ENCODE data around the gene WNT3A.

WNT3A gene

DNA sequence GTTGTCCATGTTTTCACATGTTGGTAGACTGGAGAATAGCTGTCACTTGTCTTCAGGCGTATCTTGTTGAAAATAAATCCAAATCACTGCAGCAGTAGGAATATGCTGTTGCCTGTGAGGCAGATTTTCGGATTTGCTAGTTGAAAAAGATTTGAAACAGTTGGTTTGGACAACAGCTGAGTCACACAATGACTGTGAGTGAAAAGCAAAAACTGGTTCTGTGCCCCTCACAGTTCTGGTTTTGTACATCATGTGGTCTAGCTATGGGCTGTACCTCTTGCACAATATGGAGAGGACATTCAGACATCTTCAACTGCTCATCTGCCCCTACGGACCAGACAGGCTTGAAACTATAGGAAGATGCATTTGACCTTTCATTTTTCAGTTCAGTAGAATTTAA lies 77.5 kb downstream of the WNT3A start:
- Histone ChIP-seq H3K9ac (ENCODE audit: low read length) (peak overlapping the region; percentile 89), H3K27me3 (ENCODE audit: insufficient read depth, low read length) (no peaks in the 10 kb centered on the region), H3K27ac (ENCODE audit: low read depth, low read length, poor library complexity, severe bottlenecking) (no peak overlapping the region), H3F3A (ENCODE audit: insufficient read depth, low read length) (no peaks in the 10 kb centered on the region), H3K4me1 (ENCODE audit: insufficient read depth, low read length, severe bottlenecking) (peaks cover 69% of the 10 kb centered on the region), H3K79me2 (ENCODE audit: insufficient read depth, low read length) (peaks cover 68% of the 10 kb centered on the region), H4K20me1 (ENCODE audit: insufficient read depth, low read length) (no peaks in the 10 kb centered on the region), H3K9me2 (ENCODE audit: low read depth, low read length) (no peaks in the 10 kb centered on the region), H3K9me3 (ENCODE audit: low read length) (no peaks in the 10 kb centered on the region), H3K4me2 (ENCODE audit: low read length) (peak overlapping the region; percentile 96), H3K36me3 (ENCODE audit: insufficient read depth, low read length) (peaks cover 17% of the 10 kb centered on the region), H3K4me3 (ENCODE audit: low read depth, low read length, poor library complexity, severe bottlenecking) (peak overlapping the region; percentile 92), H2AFZ (ENCODE audit: low read length) (no peak overlapping the region)
- TF ChIP-seq EZH2 (IDR thresholded peaks at IDR 0.05; ENCODE audit: borderline replicate concordance, low read length) = no peak
- TF ChIP-seq, protein P1, sequence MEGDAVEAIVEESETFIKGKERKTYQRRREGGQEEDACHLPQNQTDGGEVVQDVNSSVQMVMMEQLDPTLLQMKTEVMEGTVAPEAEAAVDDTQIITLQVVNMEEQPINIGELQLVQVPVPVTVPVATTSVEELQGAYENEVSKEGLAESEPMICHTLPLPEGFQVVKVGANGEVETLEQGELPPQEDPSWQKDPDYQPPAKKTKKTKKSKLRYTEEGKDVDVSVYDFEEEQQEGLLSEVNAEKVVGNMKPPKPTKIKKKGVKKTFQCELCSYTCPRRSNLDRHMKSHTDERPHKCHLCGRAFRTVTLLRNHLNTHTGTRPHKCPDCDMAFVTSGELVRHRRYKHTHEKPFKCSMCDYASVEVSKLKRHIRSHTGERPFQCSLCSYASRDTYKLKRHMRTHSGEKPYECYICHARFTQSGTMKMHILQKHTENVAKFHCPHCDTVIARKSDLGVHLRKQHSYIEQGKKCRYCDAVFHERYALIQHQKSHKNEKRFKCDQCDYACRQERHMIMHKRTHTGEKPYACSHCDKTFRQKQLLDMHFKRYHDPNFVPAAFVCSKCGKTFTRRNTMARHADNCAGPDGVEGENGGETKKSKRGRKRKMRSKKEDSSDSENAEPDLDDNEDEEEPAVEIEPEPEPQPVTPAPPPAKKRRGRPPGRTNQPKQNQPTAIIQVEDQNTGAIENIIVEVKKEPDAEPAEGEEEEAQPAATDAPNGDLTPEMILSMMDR (IDR thresholded peaks at IDR 0.05; ENCODE audit: low read length) = no peak

DNA sequence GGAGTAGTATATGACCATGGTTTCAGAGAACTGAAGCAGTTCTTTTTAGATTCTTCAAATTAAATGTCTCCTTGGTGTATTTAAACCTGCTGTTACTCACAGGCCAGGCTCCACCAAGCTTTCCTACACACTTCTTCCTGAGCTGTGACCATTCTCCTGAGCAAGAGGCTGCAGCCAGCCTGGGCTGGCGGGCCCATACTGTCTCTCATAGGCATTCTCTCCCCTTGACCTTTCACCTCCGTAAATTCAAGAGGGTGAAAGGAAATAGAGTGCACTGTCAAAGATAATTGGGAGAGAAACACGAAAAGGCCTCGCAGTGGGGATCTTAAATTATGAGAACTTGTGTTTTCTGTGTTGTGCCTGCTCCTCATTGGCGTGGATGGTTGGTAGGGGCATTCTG lies 78.0 kb downstream of the WNT3A start:
- Histone ChIP-seq H3K9me3 (ENCODE audit: low read length) (no peaks in the 10 kb centered on the region), H3K9me2 (ENCODE audit: low read depth, low read length) (no peaks in the 10 kb centered on the region), H3K4me3 (ENCODE audit: low read depth, low read length, poor library complexity, severe bottlenecking) (peak overlapping the region; percentile 92), H3K27ac (ENCODE audit: low read depth, low read length, poor library complexity, severe bottlenecking) (no peak overlapping the region), H3K4me2 (ENCODE audit: low read length) (peak overlapping the region; percentile 96), H3F3A (ENCODE audit: insufficient read depth, low read length) (no peaks in the 10 kb centered on the region), H4K20me1 (ENCODE audit: insufficient read depth, low read length) (no peaks in the 10 kb centered on the region), H2AFZ (ENCODE audit: low read length) (no peak overlapping the region), H3K79me2 (ENCODE audit: insufficient read depth, low read length) (peaks cover 72% of the 10 kb centered on the region), H3K4me1 (ENCODE audit: insufficient read depth, low read length, severe bottlenecking) (peaks cover 73% of the 10 kb centered on the region), H3K36me3 (ENCODE audit: insufficient read depth, low read length) (peaks cover 18% of the 10 kb centered on the region), H3K9ac (ENCODE audit: low read length) (peak overlapping the region; percentile 89), H3K27me3 (ENCODE audit: insufficient read depth, low read length) (no peaks in the 10 kb centered on the region)
- no peak for TF ChIP-seq EZH2 (IDR thresholded peaks at IDR 0.05; ENCODE audit: borderline replicate concordance, low read length)
- TF ChIP-seq, protein P1 (IDR thresholded peaks at IDR 0.05; ENCODE audit: low read length) = no peak

DNA sequence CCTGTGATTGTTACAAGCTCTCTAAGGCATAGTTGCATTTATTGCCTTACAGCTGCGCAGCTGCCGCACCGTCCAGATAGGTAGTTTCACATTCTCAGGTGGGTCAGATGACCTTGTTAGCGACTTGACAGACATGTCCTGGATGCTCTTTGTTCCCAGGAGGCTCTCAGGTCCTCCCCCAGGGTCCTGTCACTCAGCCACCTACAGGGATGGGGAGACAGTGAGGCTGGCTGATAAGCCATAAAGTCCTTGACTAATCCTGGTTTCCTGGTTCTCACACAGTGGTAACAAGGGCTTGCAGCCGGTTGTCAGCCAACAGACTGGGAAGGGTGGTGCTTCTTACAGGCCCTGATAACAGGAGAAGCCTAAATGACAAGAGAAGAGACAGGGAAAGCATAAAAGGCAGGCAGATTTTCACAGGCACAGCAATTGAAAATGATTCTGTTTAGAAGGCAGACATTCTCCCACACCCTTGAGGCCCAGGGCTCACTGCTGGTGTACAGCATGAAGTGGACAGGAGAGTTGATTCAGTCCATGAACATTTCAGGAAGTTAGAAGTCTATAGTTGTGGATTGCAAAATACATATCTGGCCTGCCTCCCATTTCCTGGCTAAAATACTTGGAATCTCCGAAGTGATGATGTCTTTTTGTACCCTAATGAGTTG lies 78.6 kb downstream of the WNT3A start:
- Histone ChIP-seq H3F3A (ENCODE audit: insufficient read depth, low read length) (no peaks in the 10 kb centered on the region), H3K27ac (ENCODE audit: low read depth, low read length, poor library complexity, severe bottlenecking) (no peak overlapping the region), H3K79me2 (ENCODE audit: insufficient read depth, low read length) (peaks cover 79% of the 10 kb centered on the region)

More for the DNA sequence above, 78.6 kb downstream of the WNT3A start:
- no peaks in the 10 kb centered on the region for H4K20me1 ChIP-seq (ENCODE audit: insufficient read depth, low read length)
- no peaks in the 10 kb centered on the region for H3K27me3 ChIP-seq (ENCODE audit: insufficient read depth, low read length)
- peaks cover 76% of the 10 kb centered on the region for H3K4me1 ChIP-seq (ENCODE audit: insufficient read depth, low read length, severe bottlenecking)
- TF ChIP-seq, protein P1 (IDR thresholded peaks at IDR 0.05; ENCODE audit: low read length) = no peak
- no peak for TF ChIP-seq EZH2 (IDR thresholded peaks at IDR 0.05; ENCODE audit: borderline replicate concordance, low read length)
- no peaks in the 10 kb centered on the region for H3K9me3 ChIP-seq (ENCODE audit: low read length)
- no peaks in the 10 kb centered on the region for H3K9me2 ChIP-seq (ENCODE audit: low read depth, low read length)
- peak overlapping the region; percentile 96 for H3K4me2 ChIP-seq (ENCODE audit: low read length)
- peak overlapping the region; percentile 89; the same call in 1 of the 2 replicates for H3K9ac ChIP-seq (ENCODE audit: low read length)
- H3K4me3 ChIP-seq (ENCODE audit: low read depth, low read length, poor library complexity, severe bottlenecking) = peak overlapping the region; percentile 92
- peaks cover 18% of the 10 kb centered on the region for H3K36me3 ChIP-seq (ENCODE audit: insufficient read depth, low read length)
- no peak overlapping the region for H2AFZ ChIP-seq (ENCODE audit: low read length)

Data from OCI-LY1 (cell line).